OCI-LY1 (cell line): ENCODE results near the gene POLR2L.

Experiments used
- H2AFZ ChIP-seq: fragments of 200-600 bp; sonication (generic), shearing (Covaris generic); 2 replicates; pipeline ENCODE4 v1.6.0; 2014; ENCODE audit warnings: antibody characterized with exemption, mild to moderate bottlenecking, low read length
- H3F3A ChIP-seq: fragments of 200-600 bp; sonication (generic), shearing (Covaris generic); 2 replicates; pipeline ENCODE4 v1.6.0; 2014; ENCODE audit warnings: mild to moderate bottlenecking, antibody characterized with exemption, low read length, moderate library complexity; ENCODE audit not compliant: insufficient read depth
- H3K27ac ChIP-seq: fragments of 200-600 bp; sonication (generic); 2 replicates; pipeline ENCODE4 v1.5.1; 2014; ENCODE audit warnings: low read length, mixed run types, mild to moderate bottlenecking, low read depth; ENCODE audit not compliant: poor library complexity, severe bottlenecking
- H3K27me3 ChIP-seq: fragments of 200-600 bp; sonication (generic); 2 replicates; pipeline ENCODE4 v1.6.0; 2014; ENCODE audit warnings: antibody characterized with exemption, mild to moderate bottlenecking, low read length, moderate library complexity; ENCODE audit not compliant: insufficient read depth
- H3K36me3 ChIP-seq: fragments of 200-600 bp; sonication (generic); 2 replicates; pipeline ENCODE4 v1.6.1; 2014; ENCODE audit warnings: mild to moderate bottlenecking, antibody characterized with exemption, low read length, moderate library complexity, mixed read lengths; ENCODE audit not compliant: insufficient read depth
- H3K4me1 ChIP-seq: fragments of 200-600 bp; sonication (generic); 2 replicates; pipeline ENCODE4 v1.5.1; 2014; ENCODE audit warnings: mild to moderate bottlenecking, low read length, moderate library complexity; ENCODE audit not compliant: insufficient read depth, severe bottlenecking
- H3K4me2 ChIP-seq: fragments of 200-600 bp; sonication (generic), shearing (Covaris generic); 2 replicates; pipeline ENCODE4 v1.6.1; 2014; ENCODE audit warnings: low read length
- H3K4me3 ChIP-seq: fragments of 200-600 bp; sonication (generic); 2 replicates; pipeline ENCODE4 v1.5.1; 2014; ENCODE audit warnings: low read length, low read depth, mild to moderate bottlenecking, mixed read lengths; ENCODE audit not compliant: poor library complexity, severe bottlenecking
- H3K79me2 ChIP-seq: fragments of 200-600 bp; shearing (Covaris generic); 2 replicates; pipeline ENCODE4 v1.6.1; 2016; ENCODE audit warnings: mixed run types, low read length, mixed read lengths; ENCODE audit not compliant: insufficient read depth
- H3K9ac ChIP-seq: fragments of 200-600 bp; sonication (generic), shearing (Covaris generic); 2 replicates; pipeline ENCODE4 v1.6.1; 2014; ENCODE audit warnings: mild to moderate bottlenecking, low read length, mixed read lengths
- H3K9me2 ChIP-seq: fragments of 200-600 bp; sonication (generic), shearing (Covaris generic); 2 replicates; pipeline ENCODE4 v1.6.1; 2014; ENCODE audit warnings: low read depth, mild to moderate bottlenecking, low read length, mixed read lengths
- H3K9me3 ChIP-seq: fragments of 200-600 bp; shearing (Covaris generic); 2 replicates; pipeline ENCODE4 v1.6.1; 2014; ENCODE audit warnings: low read length, mixed read lengths
- H4K20me1 ChIP-seq: fragments of 200-600 bp; sonication (generic), shearing (Covaris generic); 2 replicates; pipeline ENCODE4 v1.6.0; 2016; ENCODE audit warnings: mild to moderate bottlenecking, low read length; ENCODE audit not compliant: insufficient read depth
- EZH2 ChIP-seq: fragments of 200-600 bp; sonication (generic), shearing (Covaris generic); IDR thresholded peaks from 2 replicates; pipeline ENCODE4 v1.8.0; 2017; ENCODE audit warnings: borderline replicate concordance, mixed run types, mild to moderate bottlenecking, antibody characterized with exemption, low read length, moderate library complexity, mixed read lengths
- TF ChIP-seq, protein P1 (sequence below): fragments of 200-600 bp; sonication (generic), shearing (Covaris generic); IDR thresholded peaks from 2 replicates; pipeline ENCODE4 v1.5.1; 2017; ENCODE audit warnings: mild to moderate bottlenecking, antibody characterized with exemption, low read length, moderate library complexity, mixed read lengths

POLR2L gene

GRCh38 chr11:868802-869201, 26.5 kb upstream of the POLR2L start:
- Histone ChIP-seq H3K9me3 (no peaks in the 10 kb centered on the region), H3K27ac (no peak overlapping the region), H3K79me2 (no peaks in the 10 kb centered on the region), H3F3A (no peaks in the 10 kb centered on the region), H3K4me2 (no peak overlapping the region), H3K4me3 (no peak overlapping the region), H4K20me1 (no peaks in the 10 kb centered on the region), H2AFZ (no peak overlapping the region), H3K27me3 (peaks cover 6% of the 10 kb centered on the region; the same call in 1 of the 2 replicates), H3K9ac (no peak overlapping the region), H3K4me1 (no peaks in the 10 kb centered on the region), H3K9me2 (no peaks in the 10 kb centered on the region), H3K36me3 (no peaks in the 10 kb centered on the region)
- TF ChIP-seq, protein P1, sequence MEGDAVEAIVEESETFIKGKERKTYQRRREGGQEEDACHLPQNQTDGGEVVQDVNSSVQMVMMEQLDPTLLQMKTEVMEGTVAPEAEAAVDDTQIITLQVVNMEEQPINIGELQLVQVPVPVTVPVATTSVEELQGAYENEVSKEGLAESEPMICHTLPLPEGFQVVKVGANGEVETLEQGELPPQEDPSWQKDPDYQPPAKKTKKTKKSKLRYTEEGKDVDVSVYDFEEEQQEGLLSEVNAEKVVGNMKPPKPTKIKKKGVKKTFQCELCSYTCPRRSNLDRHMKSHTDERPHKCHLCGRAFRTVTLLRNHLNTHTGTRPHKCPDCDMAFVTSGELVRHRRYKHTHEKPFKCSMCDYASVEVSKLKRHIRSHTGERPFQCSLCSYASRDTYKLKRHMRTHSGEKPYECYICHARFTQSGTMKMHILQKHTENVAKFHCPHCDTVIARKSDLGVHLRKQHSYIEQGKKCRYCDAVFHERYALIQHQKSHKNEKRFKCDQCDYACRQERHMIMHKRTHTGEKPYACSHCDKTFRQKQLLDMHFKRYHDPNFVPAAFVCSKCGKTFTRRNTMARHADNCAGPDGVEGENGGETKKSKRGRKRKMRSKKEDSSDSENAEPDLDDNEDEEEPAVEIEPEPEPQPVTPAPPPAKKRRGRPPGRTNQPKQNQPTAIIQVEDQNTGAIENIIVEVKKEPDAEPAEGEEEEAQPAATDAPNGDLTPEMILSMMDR = no peak
- TF ChIP-seq EZH2 = no peak

- H4K20me1 ChIP-seq = no peaks in the 10 kb centered on the region
- no peaks in the 10 kb centered on the region for H3K9me3 ChIP-seq
- H3K9me2 ChIP-seq = no peaks in the 10 kb centered on the region
- H3K36me3 ChIP-seq = no peaks in the 10 kb centered on the region
- H3K79me2 ChIP-seq = no peaks in the 10 kb centered on the region
- no peak overlapping the region for H3K4me3 ChIP-seq
- H3K27ac ChIP-seq = no peak overlapping the region
- no peak overlapping the region for H3K9ac ChIP-seq
- no peak overlapping the region for H2AFZ ChIP-seq
- H3F3A ChIP-seq = no peaks in the 10 kb centered on the region
- H3K27me3 ChIP-seq = peaks cover 6% of the 10 kb centered on the region; the same call in 1 of the 2 replicates
- no peak for TF ChIP-seq EZH2
- TF ChIP-seq, protein P1 = no peak
- no peak overlapping the region for H3K4me2 ChIP-seq
- H3K4me1 ChIP-seq = no peaks in the 10 kb centered on the region
Observed at GRCh38 chr11:868394-868793, 26.1 kb upstream of the POLR2L start.

DNA sequence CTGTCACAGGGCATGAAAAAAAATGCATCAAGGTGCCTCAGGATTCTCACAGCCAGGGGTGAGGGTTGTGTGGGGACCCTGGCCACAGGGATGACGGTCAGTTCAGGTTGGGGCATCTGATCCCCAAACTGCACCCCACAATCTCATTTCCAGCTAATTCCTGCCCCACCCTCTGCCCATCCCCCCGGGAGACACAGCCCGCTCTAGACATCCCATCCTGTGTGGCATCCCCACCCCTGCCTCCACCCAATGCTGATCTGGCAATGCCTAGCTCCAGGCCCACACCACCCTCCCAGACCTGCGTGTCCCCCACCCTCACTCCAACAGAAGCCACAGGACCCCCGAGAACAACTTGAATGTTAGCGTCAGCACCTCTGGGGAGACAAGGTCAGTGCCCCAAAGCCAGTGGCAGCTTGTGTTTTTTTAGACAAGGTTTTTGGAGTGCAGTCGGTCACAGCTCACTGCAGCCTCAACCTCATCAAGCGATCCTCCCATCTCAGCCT, 25.6 kb upstream of the POLR2L start:
- no peaks in the 10 kb centered on the region for H4K20me1 ChIP-seq
- TF ChIP-seq EZH2 = no peak
- TF ChIP-seq, protein P1 = no peak
- H3K36me3 ChIP-seq = no peaks in the 10 kb centered on the region
- peaks cover 6% of the 10 kb centered on the region; the same call in 1 of the 2 replicates for H3K27me3 ChIP-seq
- no peak overlapping the region for H2AFZ ChIP-seq
- no peaks in the 10 kb centered on the region for H3F3A ChIP-seq
- no peak overlapping the region for H3K4me2 ChIP-seq
- H3K27ac ChIP-seq = no peak overlapping the region
- H3K4me3 ChIP-seq = no peak overlapping the region
- no peaks in the 10 kb centered on the region for H3K9me3 ChIP-seq
- H3K79me2 ChIP-seq = no peaks in the 10 kb centered on the region
- H3K9me2 ChIP-seq = no peaks in the 10 kb centered on the region
- H3K9ac ChIP-seq = no peak overlapping the region
- no peaks in the 10 kb centered on the region for H3K4me1 ChIP-seq
